HepG2 (cell line): ENCODE measurements around the gene PCBP4.

Experiments
- BRCA1 ChIP-seq: sonication (generic); formaldehyde crosslinking; IDR thresholded peaks from 2 replicates; pipeline ENCODE4 v1.4.0; 2020; ENCODE audit warnings: missing genetic modification reagents
- FIP1L1 ChIP-seq: fragments of 200-400 bp; formaldehyde crosslinking; IDR thresholded peaks from 2 replicates; pipeline ENCODE4 v1.6.1; 2018; ENCODE audit warnings: low read depth, mild to moderate bottlenecking, low read length, moderate library complexity, borderline replicate concordance; ENCODE audit not compliant: insufficient read depth
- NCOA2 ChIP-seq: sonication (generic); formaldehyde crosslinking; IDR thresholded peaks from 2 replicates; pipeline ENCODE4 v1.8.0; 2022; ENCODE audit warnings: inconsistent platforms
- POLR2A ChIP-seq, 2 experiments: IDR thresholded peaks; 2 replicates each; pipeline ENCODE4 v1.6.1; 2011; ENCODE audit warnings: low read depth in 2 of 2, low read length in 2 of 2, mild to moderate bottlenecking in 1 of 2, moderate library complexity in 1 of 2; ENCODE audit not compliant: insufficient read depth in 1 of 2
- TAF1 ChIP-seq: sonication (generic); formaldehyde crosslinking; IDR thresholded peaks from 2 replicates; pipeline ENCODE4 v1.4.0; 2020; ENCODE audit warnings: missing genetic modification reagents
- TBX2 ChIP-seq: sonication (generic); formaldehyde crosslinking; IDR thresholded peaks from 2 replicates; pipeline ENCODE4 v1.5.0; 2020; ENCODE audit warnings: missing genetic modification reagents, mild to moderate bottlenecking, borderline replicate concordance
- ZNF569 ChIP-seq: sonication (generic); formaldehyde crosslinking; IDR thresholded peaks from 2 replicates; pipeline ENCODE4 v1.5.0; 2020; ENCODE audit warnings: mild to moderate bottlenecking, missing genetic modification reagents, moderate library complexity, borderline replicate concordance
- ZNF724P ChIP-seq: sonication (generic); formaldehyde crosslinking; IDR thresholded peaks from 2 replicates; pipeline ENCODE4 v1.8.0; 2022; ENCODE audit warnings: missing genetic modification reagents, borderline replicate concordance
- ZNF792 ChIP-seq: IDR thresholded peaks from 2 replicates; pipeline ENCODE4 v1.6.1; 2016
- TF ChIP-seq, protein P1 (sequence below): sonication (generic); formaldehyde crosslinking; IDR thresholded peaks from 2 replicates; pipeline ENCODE4 v1.5.0; 2020; ENCODE audit warnings: mild to moderate bottlenecking, missing genetic modification reagents, moderate library complexity

DNA sequence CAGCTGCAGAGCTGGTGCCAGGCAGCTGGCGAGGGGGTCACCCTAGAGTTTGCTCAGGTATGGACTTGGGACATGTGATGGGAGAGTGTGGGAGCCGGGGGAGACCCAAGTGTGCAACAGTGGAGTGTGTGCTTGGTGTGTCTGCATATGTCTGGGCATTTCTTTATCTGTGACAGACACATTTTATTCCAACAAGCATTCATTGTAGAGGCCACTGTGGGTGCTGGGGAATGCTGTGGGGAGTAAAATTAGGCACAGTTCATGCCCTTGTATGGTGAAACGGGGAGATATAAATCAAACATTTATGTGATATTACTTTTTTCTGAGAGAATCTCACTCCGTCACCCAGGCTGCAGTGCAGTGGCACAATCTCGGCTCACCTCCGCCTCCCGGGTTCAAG, 20.3 kb upstream of the PCBP4 start:
- TF ChIP-seq POLR2A (IDR thresholded peaks at IDR 0.05; ENCODE audit: insufficient read depth in 1 of 2, low read depth in 2 of 2, low read length in 2 of 2) (no peak), NCOA2 (CRISPR knock-in tag) (no peak), FIP1L1 (no peak), ZNF792 (no peak), TBX2 (CRISPR knock-in tag) (no peak), BRCA1 (CRISPR knock-in tag) (no peak), TAF1 (CRISPR knock-in tag) (no peak), ZNF724P (CRISPR knock-in tag) (no peak), ZNF569 (no peak)
- TF ChIP-seq, protein P1, sequence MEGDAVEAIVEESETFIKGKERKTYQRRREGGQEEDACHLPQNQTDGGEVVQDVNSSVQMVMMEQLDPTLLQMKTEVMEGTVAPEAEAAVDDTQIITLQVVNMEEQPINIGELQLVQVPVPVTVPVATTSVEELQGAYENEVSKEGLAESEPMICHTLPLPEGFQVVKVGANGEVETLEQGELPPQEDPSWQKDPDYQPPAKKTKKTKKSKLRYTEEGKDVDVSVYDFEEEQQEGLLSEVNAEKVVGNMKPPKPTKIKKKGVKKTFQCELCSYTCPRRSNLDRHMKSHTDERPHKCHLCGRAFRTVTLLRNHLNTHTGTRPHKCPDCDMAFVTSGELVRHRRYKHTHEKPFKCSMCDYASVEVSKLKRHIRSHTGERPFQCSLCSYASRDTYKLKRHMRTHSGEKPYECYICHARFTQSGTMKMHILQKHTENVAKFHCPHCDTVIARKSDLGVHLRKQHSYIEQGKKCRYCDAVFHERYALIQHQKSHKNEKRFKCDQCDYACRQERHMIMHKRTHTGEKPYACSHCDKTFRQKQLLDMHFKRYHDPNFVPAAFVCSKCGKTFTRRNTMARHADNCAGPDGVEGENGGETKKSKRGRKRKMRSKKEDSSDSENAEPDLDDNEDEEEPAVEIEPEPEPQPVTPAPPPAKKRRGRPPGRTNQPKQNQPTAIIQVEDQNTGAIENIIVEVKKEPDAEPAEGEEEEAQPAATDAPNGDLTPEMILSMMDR = no peak
